B cell (primary cell): ENCODE measurements around the gene CTSD. TPM values are rescaled to one million over a fixed set of nuclear protein-coding genes. Genes with fewer than 3 reads are reported as not detected.

Source experiments
- ATAC-seq: fragments of 200-7000 bp; cut with Tn5 transposase; one replicate; pipeline ENCODE4 v1.10.0; 2021; ENCODE audit warnings: low read depth, mild to moderate bottlenecking, moderate number of reproducible peaks, moderate library complexity
- CTCF ChIA-PET: fragments of 350-600 bp; sonication (Branson Sonifier 250); formaldehyde crosslinking; loops from one replicate; lab custom pipeline; 2021; ENCODE audit warnings: antibody characterized with exemption, inconsistent platforms; lab: Charles Lee
- POLR2A ChIA-PET: fragments of 350-600 bp; sonication (Branson Sonifier 250); formaldehyde crosslinking; loops from one replicate; lab custom pipeline; 2021; ENCODE audit warnings: antibody characterized with exemption; lab: Charles Lee
- DNase-seq: peaks from one replicate; pipeline ENCODE4 v3.0.0; 2013
- H2AFZ ChIP-seq: 2 replicates; pipeline ENCODE4 v1.6.1; 2012; ENCODE audit warnings: mild to moderate bottlenecking, low read depth, low read length; ENCODE audit not compliant: insufficient read depth, poor library complexity, severe bottlenecking
- H3K27ac ChIP-seq, 2 donors: 1 replicate in 1 of 2; 2 replicates in 1 of 2; pipeline ENCODE4 v1.5.1; 2012 to 2013; ENCODE audit warnings: low read length in 2 of 2, mild to moderate bottlenecking in 2 of 2, moderate library complexity in 1 of 2
- H3K27me3 ChIP-seq, 4 experiments: fragments of 200-600 bp in 1 of 4; sonication (generic) in 1 of 4; replicated peaks in 1 of 4; 1 replicate in 2 of 4; 2 replicates in 2 of 4; pipeline versions ENCODE4 v1.6.1 to v1.7.0; 2013 to 2016; ENCODE audit warnings: low read length in 3 of 4, mild to moderate bottlenecking in 2 of 4, mixed read lengths in 1 of 4, moderate library complexity in 1 of 4; ENCODE audit not compliant: insufficient read depth in 4 of 4, control insufficient read depth in 3 of 4; ENCODE audit errors: control extremely low read depth in 1 of 4
- H3K36me3 ChIP-seq, 2 experiments: replicated peaks in 1 of 2; 1 replicate in 1 of 2; 2 replicates in 1 of 2; pipeline versions ENCODE4 v1.6.1 to v1.7.1; 2013; ENCODE audit warnings: low read length in 1 of 2; ENCODE audit not compliant: insufficient read depth in 2 of 2, control insufficient read depth in 1 of 2; ENCODE audit errors: control extremely low read depth in 1 of 2, extremely low read depth in 1 of 2
- H3K4me1 ChIP-seq, 2 donors: fragments of 200-600 bp in 1 of 2; sonication (generic) in 1 of 2; 1 replicate in 1 of 2; 2 replicates in 1 of 2; pipeline versions ENCODE4 v1.5.1 to v1.6.1; 2013 to 2017; ENCODE audit warnings: low read length in 2 of 2; ENCODE audit not compliant: control insufficient read depth in 2 of 2, insufficient read depth in 2 of 2
- H3K4me2 ChIP-seq: replicated peaks from 2 replicates; pipeline ENCODE3; 2012; ENCODE audit warnings: mild to moderate bottlenecking, low read depth, low read length; ENCODE audit not compliant: poor library complexity, severe bottlenecking
- H3K4me3 ChIP-seq, 5 experiments: fragments of 200-600 bp in 1 of 5; sonication (generic) in 1 of 5; 1 replicate in 3 of 5; 2 replicates in 2 of 5; pipeline versions ENCODE4 v1.5.1 to v1.7.0; 2011 to 2016; ENCODE audit warnings: low read length in 4 of 5, mild to moderate bottlenecking in 4 of 5, low read depth in 2 of 5, control low read depth in 1 of 5, moderate library complexity in 1 of 5; ENCODE audit not compliant: insufficient read depth in 1 of 5; ENCODE audit errors: control extremely low read depth in 1 of 5, extremely low read depth in 1 of 5
- H3K79me2 ChIP-seq: fragments of 200-600 bp; sonication (generic); one replicate; pipeline ENCODE4 v1.6.0; 2016; ENCODE audit warnings: low read length; ENCODE audit not compliant: control insufficient read depth, insufficient read depth
- H3K9ac ChIP-seq: fragments of 200-600 bp; sonication (generic); 2 replicates; pipeline ENCODE4 v1.6.1; 2017; ENCODE audit warnings: mild to moderate bottlenecking, low read length, moderate library complexity
- H3K9me3 ChIP-seq, 3 donors: one replicate each; pipeline versions ENCODE4 v1.6.1 to v1.7.1; 2013; ENCODE audit warnings: low read length in 2 of 3; ENCODE audit not compliant: control insufficient read depth in 2 of 3, insufficient read depth in 1 of 3; ENCODE audit errors: control extremely low read depth in 1 of 3
- H4K20me1 ChIP-seq: 2 replicates; pipeline ENCODE4 v1.6.0; 2012; ENCODE audit warnings: mild to moderate bottlenecking, low read length; ENCODE audit not compliant: insufficient read depth, control insufficient read depth, poor library complexity, severe bottlenecking
- H3K27ac Mint-ChIP-seq: one replicate; pipeline ENCODE4 v1.8.0; 2021; ENCODE audit warnings: mixed read lengths
- H3K27me3 Mint-ChIP-seq: one replicate; pipeline ENCODE4 v1.8.0; 2021; ENCODE audit warnings: mixed read lengths
- H3K4me1 Mint-ChIP-seq: one replicate; pipeline ENCODE4 v1.8.0; 2021; ENCODE audit warnings: mixed read lengths
- H3K4me3 Mint-ChIP-seq: one replicate; pipeline ENCODE4 v1.8.0; 2021; ENCODE audit warnings: mixed read lengths
- H3K9me3 Mint-ChIP-seq: one replicate; pipeline ENCODE4 v1.8.0; 2022; ENCODE audit warnings: mixed read lengths; ENCODE audit not compliant: insufficient read depth
- EZH2 ChIP-seq: IDR thresholded peaks from 2 replicates; pipeline ENCODE4 v1.6.1; 2012; ENCODE audit warnings: borderline replicate concordance, low read depth, mild to moderate bottlenecking, moderate library complexity, low read length; ENCODE audit not compliant: insufficient read depth, poor library complexity, severe bottlenecking
- WGBS: methylation state at CpG from one replicate; pipeline ENCODE4 v1.1.5; 2013; ENCODE audit warnings: missing lambda C conversion rate; ENCODE audit not compliant: insufficient coverage; 5-methylcytosine and 5-hydroxymethylcytosine counted together
- intact Hi-C: fragments of 100-400 bp; cut with micrococcal nuclease; formaldehyde crosslinking; loops from one replicate; pipeline ENCODE4 v1.10.0; 2022
- polyA plus RNA-seq: library from polyadenylated mRNA; depleted of rRNA; stranded (reverse); fragments of >200 nt; gene quantifications from 2 replicates; pipeline ENCODE4 v1.2.3, GENCODE V29; 2012
- total RNA-seq, 2 donors: library from RNA; stranded (reverse); fragments of 120-200 nt in 1 of 2; gene quantifications; 1 replicate in 1 of 2; 2 replicates in 1 of 2; pipeline versions ENCODE4 v1.2.3 to v1.2.4, GENCODE V29; 2013 to 2022
- TF ChIP-seq, protein P1 (sequence below): fragments of 200-600 bp; IDR thresholded peaks from one replicate; pipeline ENCODE4 v1.8.0; 2022; ENCODE audit warnings: antibody characterized with exemption, mild to moderate bottlenecking

The CTSD gene
- total and polyA plus RNA-seq, 2 donors (not counting 1 experiment from before 2014, with no cell fraction given) = 42.2 to 83.5 TPM

- no peak overlapping the region for H3K9ac ChIP-seq
- no peak for ATAC-seq
- intact Hi-C loops = no loop called here
- Mint-ChIP-seq H3K4me3 (no peak overlapping the region), H3K4me1 (peaks cover 2% of the 10 kb centered on the region), H3K27ac (no peak overlapping the region), H3K9me3 (no peaks in the 10 kb centered on the region), H3K27me3 (peaks cover 32% of the 10 kb centered on the region)
- H4K20me1 ChIP-seq = no peaks in the 10 kb centered on the region
- no peaks in the 10 kb centered on the region for H3K36me3 ChIP-seq
- TF ChIP-seq, protein P1, sequence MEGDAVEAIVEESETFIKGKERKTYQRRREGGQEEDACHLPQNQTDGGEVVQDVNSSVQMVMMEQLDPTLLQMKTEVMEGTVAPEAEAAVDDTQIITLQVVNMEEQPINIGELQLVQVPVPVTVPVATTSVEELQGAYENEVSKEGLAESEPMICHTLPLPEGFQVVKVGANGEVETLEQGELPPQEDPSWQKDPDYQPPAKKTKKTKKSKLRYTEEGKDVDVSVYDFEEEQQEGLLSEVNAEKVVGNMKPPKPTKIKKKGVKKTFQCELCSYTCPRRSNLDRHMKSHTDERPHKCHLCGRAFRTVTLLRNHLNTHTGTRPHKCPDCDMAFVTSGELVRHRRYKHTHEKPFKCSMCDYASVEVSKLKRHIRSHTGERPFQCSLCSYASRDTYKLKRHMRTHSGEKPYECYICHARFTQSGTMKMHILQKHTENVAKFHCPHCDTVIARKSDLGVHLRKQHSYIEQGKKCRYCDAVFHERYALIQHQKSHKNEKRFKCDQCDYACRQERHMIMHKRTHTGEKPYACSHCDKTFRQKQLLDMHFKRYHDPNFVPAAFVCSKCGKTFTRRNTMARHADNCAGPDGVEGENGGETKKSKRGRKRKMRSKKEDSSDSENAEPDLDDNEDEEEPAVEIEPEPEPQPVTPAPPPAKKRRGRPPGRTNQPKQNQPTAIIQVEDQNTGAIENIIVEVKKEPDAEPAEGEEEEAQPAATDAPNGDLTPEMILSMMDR = no peak
- TF ChIP-seq EZH2 = no peak
- no peaks in the 10 kb centered on the region for H3K79me2 ChIP-seq
- no peak overlapping the region for H3K4me3 ChIP-seq
- H3K9me3 ChIP-seq = no peaks in the 10 kb centered on the region
- 78% methylated on average over 10 of the region's 12 CpGs for WGBS
- ChIA-PET CTCF (interaction anchor here (0.7 kb wide), 1 partner anchor 815 kb away, joined by 4 read pairs; no protein-coding TSS in a partner anchor), POLR2A (interaction anchor here (0.6 kb wide), 1 partner anchor 64 kb away, joined by 3 read pairs; no protein-coding TSS in a partner anchor)
- H3K4me1 ChIP-seq = no peaks in the 10 kb centered on the region
- H2AFZ ChIP-seq = no peak overlapping the region
- H3K27me3 ChIP-seq = peaks cover 0 to 7% (median 0%) of the 10 kb centered on the region in 4 experiments
- no peak for DNase-seq
- H3K4me2 ChIP-seq = no peak overlapping the region
- H3K27ac ChIP-seq = no peak overlapping the region
Observed at GRCh38 chr11:1792461-1792860, 28.7 kb upstream of the CTSD start.

DNA sequence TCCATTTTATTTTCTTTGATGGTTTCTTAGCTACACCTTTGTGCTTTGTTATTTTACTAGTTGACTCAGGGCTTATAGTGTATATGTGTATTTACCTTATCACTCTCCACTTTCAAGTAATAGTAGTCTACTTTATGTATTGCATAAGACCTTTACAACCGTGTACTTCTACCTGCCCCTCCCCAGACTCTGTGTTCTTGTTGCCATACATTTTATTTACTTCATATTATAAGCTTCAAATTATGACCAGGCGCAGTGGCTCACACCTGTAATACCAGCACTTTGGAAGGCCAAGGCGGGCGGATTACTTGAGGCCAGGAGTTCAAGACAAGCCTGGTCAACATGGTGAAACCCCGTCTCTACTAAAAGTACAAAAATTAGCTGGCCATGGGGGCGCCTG lies 28.2 kb upstream of the CTSD start:
- no peaks in the 10 kb centered on the region for H4K20me1 ChIP-seq
- peaks cover 0 to 5% (median 0%) of the 10 kb centered on the region in 4 experiments for H3K27me3 ChIP-seq
- no peak overlapping the region for H3K4me2 ChIP-seq
- no peak overlapping the region for H3K4me3 ChIP-seq
- no peak overlapping the region for H3K27ac ChIP-seq
- H3K27ac Mint-ChIP-seq = no peak overlapping the region
- H3K9me3 ChIP-seq = no peaks in the 10 kb centered on the region
- H2AFZ ChIP-seq = no peak overlapping the region
- H3K79me2 ChIP-seq = no peaks in the 10 kb centered on the region
- H3K9me3 Mint-ChIP-seq = no peaks in the 10 kb centered on the region
- POLR2A ChIA-PET = no interaction called here
- H3K27me3 Mint-ChIP-seq = peaks cover 28% of the 10 kb centered on the region
- no peaks in the 10 kb centered on the region for H3K36me3 ChIP-seq
- 100% methylated on average over 4 of the region's 6 CpGs for WGBS
- H3K4me3 Mint-ChIP-seq = no peak overlapping the region
- no peaks in the 10 kb centered on the region for H3K4me1 ChIP-seq
- TF ChIP-seq, protein P1 = no peak
- CTCF ChIA-PET = interaction anchor here (1.2 kb wide), 1 partner anchor 8 kb away, joined by 5 read pairs; no protein-coding TSS in a partner anchor
- no peak overlapping the region for H3K9ac ChIP-seq
- intact Hi-C loops = no loop called here
- peaks cover 2% of the 10 kb centered on the region for H3K4me1 Mint-ChIP-seq
- DNase-seq = no peak
- no peak for ATAC-seq
